Gastrocnemius medialis (tissue), 4 donors: ENCODE measurements around the gene HCRT.

Experiments used
- CTCF ChIP-seq, 5 experiments: fragments of 450-650 bp in 3 of 5; fragments of 200-600 bp in 2 of 5; sonication (generic) in 2 of 5; IDR thresholded peaks in 4 of 5; conservative IDR thresholded peaks in 1 of 5; 1 replicate in 4 of 5; 2 replicates in 1 of 5; pipeline ENCODE4 v1.5.1; 2016 to 2019; ENCODE audit warnings: antibody characterized with exemption in 5 of 5, mild to moderate bottlenecking in 3 of 5, moderate library complexity in 3 of 5
- POLR2A ChIP-seq, 2 donors: fragments of 450-650 bp; IDR thresholded peaks; one replicate each; pipeline ENCODE4 v1.6.1; 2017; ENCODE audit warnings: antibody characterized with exemption in 2 of 2, mild to moderate bottlenecking in 2 of 2, moderate library complexity in 2 of 2

- no peak for TF ChIP-seq CTCF (IDR thresholded peaks at IDR 0.05 in 4 of 5, conservative IDR thresholded peaks at IDR 0.05 in 1 of 5)
- TF ChIP-seq POLR2A (IDR thresholded peaks at IDR 0.05), result no peak
Measured at GRCh38 chr17:42212382-42212781, 27.1 kb upstream of the HCRT start.
